Measurements from ENCODE around the gene MYH7.

- TF ChIP-seq, protein P1, sequence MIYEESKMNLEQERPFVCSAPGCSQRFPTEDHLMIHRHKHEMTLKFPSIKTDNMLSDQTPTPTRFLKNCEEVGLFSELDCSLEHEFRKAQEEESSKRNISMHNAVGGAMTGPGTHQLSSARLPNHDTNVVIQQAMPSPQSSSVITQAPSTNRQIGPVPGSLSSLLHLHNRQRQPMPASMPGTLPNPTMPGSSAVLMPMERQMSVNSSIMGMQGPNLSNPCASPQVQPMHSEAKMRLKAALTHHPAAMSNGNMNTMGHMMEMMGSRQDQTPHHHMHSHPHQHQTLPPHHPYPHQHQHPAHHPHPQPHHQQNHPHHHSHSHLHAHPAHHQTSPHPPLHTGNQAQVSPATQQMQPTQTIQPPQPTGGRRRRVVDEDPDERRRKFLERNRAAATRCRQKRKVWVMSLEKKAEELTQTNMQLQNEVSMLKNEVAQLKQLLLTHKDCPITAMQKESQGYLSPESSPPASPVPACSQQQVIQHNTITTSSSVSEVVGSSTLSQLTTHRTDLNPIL (CRISPR knock-in tag; IDR thresholded peaks at IDR 0.05; ENCODE audit: low read depth) = no peak
- TF ChIP-seq PATZ1 (CRISPR knock-in tag; IDR thresholded peaks at IDR 0.05; ENCODE audit: borderline replicate concordance) (no peak), ZNF70 (CRISPR knock-in tag; IDR thresholded peaks at IDR 0.05) (no peak), ESRRG (CRISPR knock-in tag; IDR thresholded peaks at IDR 0.05) (no peak), TCF4 (CRISPR knock-in tag; IDR thresholded peaks at IDR 0.05; ENCODE audit: borderline replicate concordance) (no peak), TOX (CRISPR knock-in tag; IDR thresholded peaks at IDR 0.05; ENCODE audit: borderline replicate concordance) (no peak), ZFP3 (CRISPR knock-in tag; IDR thresholded peaks at IDR 0.05) (no peak), RARB (CRISPR knock-in tag; IDR thresholded peaks at IDR 0.05) (no peak), ISL1 (CRISPR knock-in tag; IDR thresholded peaks at IDR 0.05) (no peak), BACH2 (CRISPR knock-in tag; IDR thresholded peaks at IDR 0.05; ENCODE audit: borderline replicate concordance) (no peak)
These were observed 70.3 kb downstream of the MYH7 start, which contains the start of gene EFS for GRCh38 chr14:23365036-23365731.
